Fibroblast of pulmonary artery (primary cell): Measurements from ENCODE around the gene ORC5.

Experiments used
- DNase-seq: peaks from one replicate; pipeline ENCODE4 v3.0.0-alpha.2; 2010; ENCODE audit warnings: low read depth
- H3K4me3 ChIP-seq: replicated peaks from 2 replicates; pipeline ENCODE4 v1.5.1; 2011; ENCODE audit warnings: low read depth, mild to moderate bottlenecking, control low read depth, low read length, moderate library complexity
- CTCF ChIP-seq: IDR thresholded peaks from 2 replicates; pipeline ENCODE4 v1.5.1; 2011; ENCODE audit warnings: mild to moderate bottlenecking, control low read depth, low read length, inconsistent platforms; ENCODE audit errors: missing control alignments

Gene ORC5

GRCh38 chr7:104093127-104093526 is 114.7 kb downstream of the ORC5 start:
- no peak for DNase-seq
- TF ChIP-seq CTCF = no peak
- no peak overlapping the region for H3K4me3 ChIP-seq

- no peak overlapping the region for H3K4me3 ChIP-seq
- no peak for TF ChIP-seq CTCF
- DNase-seq = no peak
Measured at GRCh38 chr7:104091242-104091641, 116.6 kb downstream of the ORC5 start.

- no peak for TF ChIP-seq CTCF
- no peak overlapping the region for H3K4me3 ChIP-seq
- no peak for DNase-seq
Measured at GRCh38 chr7:104089612-104090011, 118.2 kb downstream of the ORC5 start.

GRCh38 chr7:104089061-104089460 is 118.8 kb downstream of the ORC5 start:
- no peak overlapping the region for H3K4me3 ChIP-seq
- DNase-seq = no peak
- TF ChIP-seq CTCF = no peak
